Small intestine (tissue), 16 donors: ENCODE data around the gene COLQ. TPM values are rescaled to one million over a fixed set of nuclear protein-coding genes. Genes with fewer than 3 reads are reported as not detected.
A peak's percentile ranks its signal among the peaks of the same experiment; 100 is the strongest.

ENCODE experiments used
- DNase-seq, 2 donors: peaks; one replicate each; pipeline versions ENCODE4 v3.0.0 to v3.0.0-alpha.2; 2013
- FAIRE-seq: peaks from 2 replicates; lab custom pipeline; 2012; peaks lifted over from hg19 to GRCh38; lab: Jason Lieb, UNC
- H3K27ac ChIP-seq, 3 donors: one replicate each; pipeline ENCODE4 v1.5.1; 2013; ENCODE audit warnings: low read length in 2 of 3, mild to moderate bottlenecking in 2 of 3, control low read depth in 1 of 3, inconsistent platforms in 1 of 3, low read depth in 1 of 3, moderate library complexity in 1 of 3
- H3K27me3 ChIP-seq, 3 donors: one replicate each; pipeline ENCODE4 v1.6.1; 2013; ENCODE audit warnings: low read length in 3 of 3, inconsistent platforms in 1 of 3; ENCODE audit not compliant: control insufficient read depth in 3 of 3, insufficient read depth in 3 of 3
- H3K36me3 ChIP-seq, 3 donors: one replicate each; pipeline ENCODE4 v1.6.1; 2013; ENCODE audit warnings: low read length in 3 of 3, inconsistent platforms in 1 of 3, low read depth in 1 of 3, mild to moderate bottlenecking in 1 of 3, moderate library complexity in 1 of 3; ENCODE audit not compliant: control insufficient read depth in 3 of 3, insufficient read depth in 2 of 3
- H3K4me1 ChIP-seq, 3 donors: one replicate each; pipeline ENCODE4 v1.6.1; 2013; ENCODE audit warnings: low read length in 2 of 3, inconsistent platforms in 1 of 3, low read depth in 1 of 3, mild to moderate bottlenecking in 1 of 3, moderate library complexity in 1 of 3; ENCODE audit not compliant: control insufficient read depth in 3 of 3, insufficient read depth in 2 of 3
- H3K4me3 ChIP-seq, 3 donors: one replicate each; pipeline ENCODE4 v1.5.1; 2013; ENCODE audit warnings: low read length in 3 of 3, control low read depth in 1 of 3, inconsistent platforms in 1 of 3, low read depth in 1 of 3, mild to moderate bottlenecking in 1 of 3, moderate library complexity in 1 of 3
- H3K9me3 ChIP-seq, 2 donors: one replicate each; pipeline ENCODE4 v1.6.1; 2013; ENCODE audit warnings: low read depth in 1 of 2, low read length in 1 of 2; ENCODE audit not compliant: control insufficient read depth in 2 of 2, insufficient read depth in 1 of 2
- WGBS, 3 donors: extraction: QIAGEN DNeasy Blood & Tissue Kit; methylation state at CpG; one replicate each; pipeline ENCODE4 v1.1.7; 2013; 5-methylcytosine and 5-hydroxymethylcytosine counted together
- long read RNA-seq, 10 donors: transcript quantifications; one replicate each; lab custom pipeline, GENCODE V29; 2026
- polyA plus RNA-seq, 4 donors: library from polyadenylated mRNA; stranded (reverse) in 3 of 4; unstranded in 1 of 4; fragments of 200-250 nt in 3 of 4; fragments of 120-200 nt in 1 of 4; gene quantifications; one replicate each; pipeline versions ENCODE4 v1.2.1 to v1.2.3, GENCODE V29; 2013
- donor health status: healthy with polysubstance abuse.
- donor health status: control.
- donor health status: control.
- donor health status: Bipolar disorder and iron deficiency.
- donor health status: healthy.

Gene COLQ
- polyA plus RNA-seq, result 1 to 10 TPM in 3 of 4 donors, under 1 TPM in 1; 0.81 to 3.6 (median 2.0) TPM
- long read RNA-seq, donor 1, result 0 reads
- long read RNA-seq, donor 2, result 0 reads
- long read RNA-seq, donor 3, result 0 reads
- long read RNA-seq, donor 4, result 0 reads
- long read RNA-seq, donor 5, result 0 reads
- long read RNA-seq, donor 6, result 0 reads
- long read RNA-seq, donor 7, result 0 reads
- long read RNA-seq, donor 8, result 0 reads
- long read RNA-seq, donor 9, result 0 reads
- long read RNA-seq, donor 10, result 0 reads

GRCh38 chr3:15521573-15521965, at the start of gene COLQ:
Gene COLQ (minus strand): TSS chr3:15521706. CDS start chr3:15521625, 81 bp downstream.
- H3K4me1 ChIP-seq, result peaks cover 0 to 2% (median 0%) of the 10 kb centered on the region in 3 donors
- DNase-seq (no peak), FAIRE-seq (no peak)
- no peak within 1 kb of the TSS for H3K4me3 ChIP-seq
- H3K27ac ChIP-seq, result no peak within 1 kb of the TSS
- no peaks in the 10 kb centered on the region for H3K9me3 ChIP-seq
- no peaks in the 10 kb centered on the region for H3K27me3 ChIP-seq
- H3K36me3 ChIP-seq, result peaks cover 0 to 2% (median 0%) of the 10 kb centered on the region in 3 donors
- 31 to 60% (median 41%) methylated on average over 6 of the region's 6 CpGs for whole genome bisulfite sequencing, 3 donors

GRCh38 chr3:15563190-15563589, 41.7 kb upstream of the COLQ start:
- WGBS, 3 donors, result 12 to 66% (median 52%) methylated on average over 1 of the region's 1 CpG
- DNase-seq (no peak), FAIRE-seq (no peak)
- Histone ChIP-seq H3K4me3 (no peak overlapping the region), H3K27me3 (no peaks in the 10 kb centered on the region), H3K27ac (peak overlapping the region; percentile 16 to 79 (median 77)), H3K9me3 (no peaks in the 10 kb centered on the region), H3K36me3 (peaks cover 11 to 33% (median 20%) of the 10 kb centered on the region in 3 donors), H3K4me1 (peaks cover 0 to 29% (median 0%) of the 10 kb centered on the region in 3 donors)

GRCh38 chr3:15562560-15562959, 41.1 kb upstream of the COLQ start:
- peak; percentile 88 to 93 for DNase-seq
- Histone ChIP-seq H3K4me1 (peaks cover 0 to 29% (median 0%) of the 10 kb centered on the region in 3 donors), H3K27me3 (no peaks in the 10 kb centered on the region), H3K4me3 (no peak overlapping the region), H3K9me3 (no peaks in the 10 kb centered on the region), H3K36me3 (peaks cover 7 to 30% (median 18%) of the 10 kb centered on the region in 3 donors), H3K27ac (peak overlapping the region; percentile 16 to 79 (median 77))
- WGBS, 3 donors, result 20 to 72% (median 39%) methylated on average over 5 of the region's 5 CpGs
- FAIRE-seq, result no peak

- Histone ChIP-seq H3K36me3 (peaks cover 6 to 20% (median 12%) of the 10 kb centered on the region in 3 donors), H3K27me3 (no peaks in the 10 kb centered on the region), H3K27ac (no peak overlapping the region), H3K4me1 (peaks cover 0 to 21% (median 0%) of the 10 kb centered on the region in 3 donors), H3K9me3 (no peaks in the 10 kb centered on the region), H3K4me3 (no peak overlapping the region)
- 92 to 98% (median 93%) methylated on average over 9 of the region's 9 CpGs for WGBS, 3 donors
- DNase-seq, result no peak
- no peak for FAIRE-seq
Measured at GRCh38 chr3:15558581-15558980, 37.1 kb upstream of the COLQ start.

- Histone ChIP-seq H3K4me1 (peaks cover 0 to 13% (median 0%) of the 10 kb centered on the region in 3 donors), H3K27ac (no peak overlapping the region), H3K27me3 (no peaks in the 10 kb centered on the region), H3K4me3 (no peak overlapping the region), H3K9me3 (no peaks in the 10 kb centered on the region), H3K36me3 (peaks cover 2 to 24% (median 10%) of the 10 kb centered on the region in 3 donors)
- no peak for FAIRE-seq
- DNase-seq, result peak; percentile 83
- WGBS, 3 donors, result 2 to 7% (median 4%) methylated on average over 3 of the region's 3 CpGs
Measured at GRCh38 chr3:15557511-15557946, 36.0 kb upstream of the COLQ start.

GRCh38 chr3:15556512-15556911, 35.0 kb upstream of the COLQ start:
- DNase-seq (peak in 1 of 2 donors; percentile 25), FAIRE-seq (no peak)
- no peaks in the 10 kb centered on the region for H3K9me3 ChIP-seq
- H3K4me1 ChIP-seq, result peaks cover 0 to 6% (median 0%) of the 10 kb centered on the region in 3 donors
- H3K4me3 ChIP-seq, result no peak overlapping the region
- H3K27me3 ChIP-seq, result no peaks in the 10 kb centered on the region
- no peak overlapping the region for H3K27ac ChIP-seq
- WGBS, 3 donors, result 50 to 73% (median 54%) methylated on average over 2 of the region's 2 CpGs
- peaks cover 0 to 28% (median 8%) of the 10 kb centered on the region in 3 donors for H3K36me3 ChIP-seq

GRCh38 chr3:15553749-15554148, 32.2 kb upstream of the COLQ start:
- no peaks in the 10 kb centered on the region for H3K27me3 ChIP-seq
- H3K4me1 ChIP-seq, result no peaks in the 10 kb centered on the region
- no peaks in the 10 kb centered on the region for H3K9me3 ChIP-seq
- no peak overlapping the region for H3K27ac ChIP-seq
- H3K4me3 ChIP-seq, result no peak overlapping the region
- FAIRE-seq, result no peak
- H3K36me3 ChIP-seq, result peaks cover 0 to 21% (median 1%) of the 10 kb centered on the region in 3 donors
- WGBS, 3 donors, result 71 to 77% (median 76%) methylated on average over 3 of the region's 3 CpGs
- no peak for DNase-seq

- peaks cover 0 to 3% of the 10 kb centered on the region in 2 donors for H3K9me3 ChIP-seq
- peaks cover 0 to 18% (median 1%) of the 10 kb centered on the region in 3 donors for H3K36me3 ChIP-seq
- H3K27me3 ChIP-seq, result no peaks in the 10 kb centered on the region
- FAIRE-seq (no peak), DNase-seq (peak in 1 of 2 donors; percentile 14)
- WGBS, 3 donors, result 82 to 95% (median 85%) methylated on average over 1 of the region's 1 CpG
- H3K27ac ChIP-seq, result no peak overlapping the region
- no peak overlapping the region for H3K4me3 ChIP-seq
- H3K4me1 ChIP-seq, result no peaks in the 10 kb centered on the region
Measured at GRCh38 chr3:15551902-15552301, 30.4 kb upstream of the COLQ start.
